Measurements from ENCODE around the gene UNC5A. TPM values are rescaled to one million over a fixed set of nuclear protein-coding genes. Genes with fewer than 3 reads are reported as not detected.

UNC5A gene
- total RNA-seq, 2 experiments from 2014 or later, result not detected

GRCh38 chr5:176848651-176849050 is 38.3 kb downstream of the UNC5A start:
- Mint-ChIP-seq H3K27ac (no peak overlapping the region), H3K36me3 (ENCODE audit: low read depth) (no peaks in the 10 kb centered on the region), H3K27me3 (peaks cover 48% of the 10 kb centered on the region), H3K4me1 (ENCODE audit: low read depth) (no peaks in the 10 kb centered on the region), H3K4me3 (no peak overlapping the region), H3K9me3 (no peaks in the 10 kb centered on the region)
- intact Hi-C loops (cut with DNase I, micrococcal nuclease), result no loop called here
- no peaks in the 10 kb centered on the region for H3K36me3 ChIP-seq (ENCODE audit: insufficient read depth, low read length)
- H3K27ac ChIP-seq (ENCODE audit: low read depth in 1 of 2, low read length in 2 of 2), result no peak overlapping the region
- ChIA-PET POLR2A (no interaction called here), CTCF (no interaction called here)
- peaks cover 0 to 13% of the 10 kb centered on the region in 2 experiments for H3K9me3 ChIP-seq (ENCODE audit: control insufficient read depth in 1 of 2, insufficient read depth in 1 of 2, low read length in 2 of 2)
- no peak for ATAC-seq (ENCODE audit: poor library complexity)
- peaks cover 11 to 16% of the 10 kb centered on the region in 2 experiments for H3K27me3 ChIP-seq (ENCODE audit: control insufficient read depth in 1 of 2, insufficient read depth in 2 of 2, low read length in 2 of 2)
- TF ChIP-seq CTCF (IDR thresholded peaks at IDR 0.05), result no peak
- no peak overlapping the region for H3K4me3 ChIP-seq (ENCODE audit: low read length)
- no peak for DNase-seq
- no peaks in the 10 kb centered on the region for H3K4me1 ChIP-seq (ENCODE audit: insufficient read depth, low read length)

- Mint-ChIP-seq H3K36me3 (ENCODE audit: low read depth) (no peaks in the 10 kb centered on the region), H3K9me3 (no peaks in the 10 kb centered on the region), H3K27ac (no peak overlapping the region), H3K27me3 (peaks cover 48% of the 10 kb centered on the region), H3K4me3 (no peak overlapping the region), H3K4me1 (ENCODE audit: low read depth) (no peaks in the 10 kb centered on the region)
- DNase-seq, result no peak
- ChIA-PET POLR2A (no interaction called here), CTCF (no interaction called here)
- intact Hi-C loops (cut with DNase I, micrococcal nuclease), result no loop called here
- no peak for TF ChIP-seq CTCF (IDR thresholded peaks at IDR 0.05)
- Histone ChIP-seq H3K4me1 (ENCODE audit: insufficient read depth, low read length) (no peaks in the 10 kb centered on the region), H3K27ac (ENCODE audit: low read depth in 1 of 2, low read length in 2 of 2) (no peak overlapping the region), H3K4me3 (ENCODE audit: low read length) (no peak overlapping the region), H3K27me3 (ENCODE audit: control insufficient read depth in 1 of 2, insufficient read depth in 2 of 2, low read length in 2 of 2) (peaks cover 5 to 11% of the 10 kb centered on the region in 2 experiments), H3K9me3 (ENCODE audit: control insufficient read depth in 1 of 2, insufficient read depth in 1 of 2, low read length in 2 of 2) (peaks cover 0 to 13% of the 10 kb centered on the region in 2 experiments), H3K36me3 (ENCODE audit: insufficient read depth, low read length) (no peaks in the 10 kb centered on the region)
- no peak for ATAC-seq (ENCODE audit: poor library complexity)
Measured at GRCh38 chr5:176849611-176850227, 39.4 kb downstream of the UNC5A start.

GRCh38 chr5:176850371-176851245 is 40.2 kb downstream of the UNC5A start:
- Mint-ChIP-seq H3K9me3 (no peaks in the 10 kb centered on the region), H3K27me3 (peaks cover 40% of the 10 kb centered on the region), H3K27ac (no peak overlapping the region), H3K4me1 (ENCODE audit: low read depth) (no peaks in the 10 kb centered on the region), H3K36me3 (ENCODE audit: low read depth) (no peaks in the 10 kb centered on the region), H3K4me3 (no peak overlapping the region)
- H3K9me3 ChIP-seq (ENCODE audit: control insufficient read depth in 1 of 2, insufficient read depth in 1 of 2, low read length in 2 of 2), result peaks cover 0 to 13% of the 10 kb centered on the region in 2 experiments
- no peak for TF ChIP-seq CTCF (IDR thresholded peaks at IDR 0.05)
- ChIA-PET CTCF (no interaction called here), POLR2A (no interaction called here)
- no peak overlapping the region for H3K27ac ChIP-seq (ENCODE audit: low read depth in 1 of 2, low read length in 2 of 2)
- DNase-seq, result no peak
- no peaks in the 10 kb centered on the region for H3K4me1 ChIP-seq (ENCODE audit: insufficient read depth, low read length)
- no peaks in the 10 kb centered on the region for H3K36me3 ChIP-seq (ENCODE audit: insufficient read depth, low read length)
- ATAC-seq (ENCODE audit: poor library complexity), result no peak
- intact Hi-C loops (cut with DNase I, micrococcal nuclease), result no loop called here
- no peak overlapping the region for H3K4me3 ChIP-seq (ENCODE audit: low read length)
- H3K27me3 ChIP-seq (ENCODE audit: control insufficient read depth in 1 of 2, insufficient read depth in 2 of 2, low read length in 2 of 2), result peaks cover 0 to 10% of the 10 kb centered on the region in 2 experiments

All from CD4-positive, alpha-beta T cell (primary cell).